ENCODE data around the gene TNFRSF4. TPM values are rescaled to one million over a fixed set of nuclear protein-coding genes. Genes with fewer than 3 reads are reported as not detected.

The TNFRSF4 gene
- total and polyA plus RNA-seq, 2 of the 13 experiments (the other 11 are each of a cell fraction or from before 2014, with no cell fraction given), result not detected

- Histone ChIP-seq H3K79me2 (ENCODE audit: insufficient read depth, low read length) (no peaks in the 10 kb centered on the region), H3K27me3 (ENCODE audit: control insufficient read depth in 1 of 2, insufficient read depth in 2 of 2, low read length in 2 of 2) (peaks cover 2 to 12% of the 10 kb centered on the region in 2 experiments; a peak in 1 of 5 replicates), H3K4me1 (ENCODE audit: insufficient read depth, low read length) (no peaks in the 10 kb centered on the region), H2AFZ (ENCODE audit: low read length) (no peak overlapping the region), H3K27ac (ENCODE audit: extremely low read length, insufficient read depth, low read length) (no peak overlapping the region), H3K9me3 (ENCODE audit: low read length) (no peaks in the 10 kb centered on the region), H3K4me3 (replicated peaks in 1 of 3; ENCODE audit: insufficient read depth in 1 of 3, low read depth in 2 of 3, low read length in 3 of 3) (no peak overlapping the region), H4K20me1 (ENCODE audit: insufficient read depth, low read length) (no peaks in the 10 kb centered on the region), H3K9ac (ENCODE audit: insufficient read depth, low read depth, low read length) (no peak overlapping the region), H3K36me3 (replicated peaks in 1 of 2; ENCODE audit: control insufficient read depth in 1 of 2, insufficient read depth in 2 of 2, low read length in 2 of 2) (peaks cover 13 to 37% of the 10 kb centered on the region in 2 experiments; a peak in 4 of 5 replicates), H3K4me2 (ENCODE audit: low read depth, low read length) (no peak overlapping the region)
- POLR2A ChIA-PET, result no interaction called here
- FAIRE-seq (no peak), ATAC-seq (no peak), DNase-seq (ENCODE audit: low spot score) (no peak)
- BruUV-seq (replicated peaks), result TSS peak; percentile 84
- 98% methylated on average over 73 of the region's 74 CpGs for WGBS (ENCODE audit: low lambda C conversion rate)
- no peak for TF ChIP-seq CHCHD3 (CRISPR knock-in tag; IDR thresholded peaks at IDR 0.05)
- no peak for TF ChIP-seq ZNF768 (CRISPR knock-in tag; IDR thresholded peaks at IDR 0.05)
- no peak for TF ChIP-seq CAMTA2 (CRISPR knock-in tag; IDR thresholded peaks at IDR 0.05; ENCODE audit: borderline replicate concordance)
- no peak for TF ChIP-seq SMC3 (IDR thresholded peaks at IDR 0.05; ENCODE audit: low read length)
- no peak for TF ChIP-seq ZNF782 (CRISPR knock-in tag; IDR thresholded peaks at IDR 0.05; ENCODE audit: borderline replicate concordance)
- TF ChIP-seq TCF7 (IDR thresholded peaks at IDR 0.05; ENCODE audit: low read depth), result no peak
- no peak for TF ChIP-seq POLR2AphosphoS2 (IDR thresholded peaks at IDR 0.05; ENCODE audit: low read depth, low read length)
- TF ChIP-seq XRCC5 (optimal IDR thresholded peaks at IDR 0.05; ENCODE audit: low read length), result no peak
- no peak for TF ChIP-seq ZNF512 (CRISPR knock-in tag; IDR thresholded peaks at IDR 0.05)
- no peak for TF ChIP-seq STAT6 (CRISPR knock-in tag; IDR thresholded peaks at IDR 0.05; ENCODE audit: borderline replicate concordance)
- TF ChIP-seq GTF2F1 (IDR thresholded peaks at IDR 0.05; ENCODE audit: low read length), result no peak
- no peak for TF ChIP-seq ZUFSP (CRISPR knock-in tag; IDR thresholded peaks at IDR 0.05; ENCODE audit: borderline replicate concordance)
- TF ChIP-seq U2AF2 (IDR thresholded peaks at IDR 0.05; ENCODE audit: low read depth, low read length), result no peak
- no peak for TF ChIP-seq REPIN1 (CRISPR knock-in tag; IDR thresholded peaks at IDR 0.05; ENCODE audit: borderline replicate concordance, low read depth)
- TF ChIP-seq MXI1 (IDR thresholded peaks at IDR 0.05; ENCODE audit: borderline replicate concordance, low read depth, low read length), result no peak
- intact Hi-C loops (cut with micrococcal nuclease; ENCODE audit: unreplicated experiment), result no loop called here
- CTCF ChIA-PET (ENCODE audit: low intra/inter-chr PET ratio, low total read pairs), result no interaction called here
- in situ Hi-C loops (cut with HindIII; ENCODE audit: extremely low pct_ligation_motif_present, low pct_unique_long_range_greater_than_20kb), result no loop called here
These were observed 3.0 kb upstream of the TNFRSF4 start for GRCh38 chr1:1216770-1217620.
